Measurements from ENCODE around the gene IDH3G.

IDH3G gene

DNA sequence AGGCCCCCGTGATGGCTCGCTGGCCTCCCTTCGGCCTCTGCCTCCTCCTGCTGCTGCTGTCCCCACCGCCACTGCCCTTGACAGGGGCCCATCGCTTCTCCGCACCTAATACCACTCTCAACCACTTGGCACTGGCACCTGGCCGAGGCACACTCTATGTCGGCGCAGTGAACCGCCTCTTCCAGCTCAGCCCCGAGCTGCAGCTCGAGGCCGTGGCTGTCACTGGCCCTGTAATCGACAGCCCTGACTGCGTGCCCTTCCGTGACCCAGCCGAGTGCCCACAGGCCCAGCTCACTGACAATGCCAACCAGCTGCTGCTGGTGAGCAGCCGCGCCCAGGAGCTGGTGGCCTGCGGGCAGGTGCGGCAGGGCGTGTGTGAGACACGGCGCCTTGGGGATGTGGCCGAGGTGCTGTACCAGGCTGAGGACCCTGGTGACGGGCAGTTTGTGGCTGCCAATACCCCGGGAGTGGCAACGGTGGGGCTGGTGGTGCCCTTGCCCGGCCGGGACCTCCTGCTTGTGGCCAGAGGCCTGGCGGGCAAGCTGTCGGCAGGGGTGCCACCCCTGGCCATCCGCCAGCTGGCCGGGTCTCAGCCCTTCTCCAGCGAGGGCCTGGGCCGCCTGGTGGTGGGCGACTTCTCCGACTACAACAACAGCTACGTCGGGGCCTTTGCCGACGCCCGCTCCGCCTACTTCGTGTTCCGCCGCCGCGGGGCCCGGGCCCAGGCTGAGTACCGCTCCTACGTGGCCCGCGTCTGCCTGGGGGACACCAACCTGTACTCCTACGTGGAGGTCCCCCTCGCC lies 27.1 kb downstream of the IDH3G start:
- H3K9ac ChIP-seq, result no peak overlapping the region
- H3K4me2 ChIP-seq, result no peak overlapping the region
- no peak overlapping the region for H2AFZ ChIP-seq (ENCODE audit: low read depth)
- no peaks in the 10 kb centered on the region for H3K4me1 ChIP-seq (ENCODE audit: low read depth, poor library complexity, severe bottlenecking)
- H3K27me3 ChIP-seq (ENCODE audit: insufficient read depth, low read depth), result no peaks in the 10 kb centered on the region; the same call in 1 of the 2 replicates
- TF ChIP-seq, protein P1, sequence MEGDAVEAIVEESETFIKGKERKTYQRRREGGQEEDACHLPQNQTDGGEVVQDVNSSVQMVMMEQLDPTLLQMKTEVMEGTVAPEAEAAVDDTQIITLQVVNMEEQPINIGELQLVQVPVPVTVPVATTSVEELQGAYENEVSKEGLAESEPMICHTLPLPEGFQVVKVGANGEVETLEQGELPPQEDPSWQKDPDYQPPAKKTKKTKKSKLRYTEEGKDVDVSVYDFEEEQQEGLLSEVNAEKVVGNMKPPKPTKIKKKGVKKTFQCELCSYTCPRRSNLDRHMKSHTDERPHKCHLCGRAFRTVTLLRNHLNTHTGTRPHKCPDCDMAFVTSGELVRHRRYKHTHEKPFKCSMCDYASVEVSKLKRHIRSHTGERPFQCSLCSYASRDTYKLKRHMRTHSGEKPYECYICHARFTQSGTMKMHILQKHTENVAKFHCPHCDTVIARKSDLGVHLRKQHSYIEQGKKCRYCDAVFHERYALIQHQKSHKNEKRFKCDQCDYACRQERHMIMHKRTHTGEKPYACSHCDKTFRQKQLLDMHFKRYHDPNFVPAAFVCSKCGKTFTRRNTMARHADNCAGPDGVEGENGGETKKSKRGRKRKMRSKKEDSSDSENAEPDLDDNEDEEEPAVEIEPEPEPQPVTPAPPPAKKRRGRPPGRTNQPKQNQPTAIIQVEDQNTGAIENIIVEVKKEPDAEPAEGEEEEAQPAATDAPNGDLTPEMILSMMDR (conservative IDR thresholded peaks at IDR 0.05; ENCODE audit: low read depth, low read length), result no peak
- H4K20me1 ChIP-seq (ENCODE audit: insufficient read depth), result no peaks in the 10 kb centered on the region
- no peak overlapping the region for H3K27ac ChIP-seq
- no peak overlapping the region for H3K4me3 ChIP-seq (IDR thresholded peaks at IDR 0.05; ENCODE audit: insufficient read depth, low read depth, low read length)
- H3K36me3 ChIP-seq (ENCODE audit: insufficient read depth), result no peaks in the 10 kb centered on the region
- no peaks in the 10 kb centered on the region for H3K79me2 ChIP-seq (ENCODE audit: insufficient read depth, low read depth)

DNA sequence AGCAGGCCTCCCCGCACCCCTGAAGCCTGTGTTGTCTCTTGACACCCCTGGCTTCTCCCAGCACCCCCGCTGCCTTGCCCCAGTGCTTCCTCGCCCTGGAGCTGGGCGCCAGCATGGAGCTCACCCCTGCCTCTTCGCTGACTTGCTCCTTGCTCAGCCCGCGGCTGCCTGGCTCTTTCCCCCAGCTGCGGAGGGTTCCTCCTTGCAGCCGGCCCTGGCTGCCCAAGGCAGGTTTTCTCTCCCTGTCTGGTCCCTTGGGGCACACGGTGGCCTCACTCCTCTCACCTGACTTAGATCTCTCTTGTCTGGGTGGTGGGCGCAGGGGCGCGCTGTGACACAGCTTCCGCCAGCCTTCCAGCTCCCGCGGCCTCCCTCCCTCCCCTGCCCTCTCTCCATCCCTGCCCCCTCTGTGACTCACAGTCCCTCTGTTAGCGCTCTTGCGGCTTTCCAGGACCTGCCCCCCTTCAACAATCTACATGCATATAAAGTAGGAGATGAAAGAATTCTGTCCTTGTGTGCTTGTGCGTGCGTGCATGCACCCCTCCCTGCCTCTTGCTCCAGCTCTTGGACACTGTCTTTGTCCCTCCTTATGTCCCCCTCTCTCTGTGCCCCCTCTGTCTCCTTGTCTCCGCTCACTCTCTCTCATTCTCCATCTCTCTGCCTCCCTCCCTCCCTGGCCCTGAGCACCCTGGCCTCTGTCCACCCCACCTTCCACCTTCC lies 27.9 kb downstream of the IDH3G start:
- H4K20me1 ChIP-seq (ENCODE audit: insufficient read depth), result no peaks in the 10 kb centered on the region
- no peaks in the 10 kb centered on the region for H3K4me1 ChIP-seq (ENCODE audit: low read depth, poor library complexity, severe bottlenecking)
- H3K36me3 ChIP-seq (ENCODE audit: insufficient read depth), result no peaks in the 10 kb centered on the region
- no peak overlapping the region for H2AFZ ChIP-seq (ENCODE audit: low read depth)
- no peaks in the 10 kb centered on the region for H3K79me2 ChIP-seq (ENCODE audit: insufficient read depth, low read depth)
- no peak overlapping the region for H3K4me3 ChIP-seq (IDR thresholded peaks at IDR 0.05; ENCODE audit: insufficient read depth, low read depth, low read length)
- TF ChIP-seq, protein P1 (conservative IDR thresholded peaks at IDR 0.05; ENCODE audit: low read depth, low read length), result no peak
- H3K27ac ChIP-seq, result no peak overlapping the region
- no peak overlapping the region for H3K9ac ChIP-seq
- H3K27me3 ChIP-seq (ENCODE audit: insufficient read depth, low read depth), result no peaks in the 10 kb centered on the region; the same call in 1 of the 2 replicates
- no peak overlapping the region for H3K4me2 ChIP-seq

GRCh38 chrX:153765138-153766079 lies 28.8 kb downstream of the IDH3G start:
- no peak overlapping the region for H3K9ac ChIP-seq
- TF ChIP-seq, protein P1 (conservative IDR thresholded peaks at IDR 0.05; ENCODE audit: low read depth, low read length), result no peak
- H3K27ac ChIP-seq, result no peak overlapping the region
- H2AFZ ChIP-seq (ENCODE audit: low read depth), result no peak overlapping the region
- no peaks in the 10 kb centered on the region for H4K20me1 ChIP-seq (ENCODE audit: insufficient read depth)
- H3K36me3 ChIP-seq (ENCODE audit: insufficient read depth), result no peaks in the 10 kb centered on the region
- no peaks in the 10 kb centered on the region; the same call in 1 of the 2 replicates for H3K27me3 ChIP-seq (ENCODE audit: insufficient read depth, low read depth)
- H3K4me1 ChIP-seq (ENCODE audit: low read depth, poor library complexity, severe bottlenecking), result no peaks in the 10 kb centered on the region
- no peak overlapping the region for H3K4me2 ChIP-seq
- no peak overlapping the region for H3K4me3 ChIP-seq (IDR thresholded peaks at IDR 0.05; ENCODE audit: insufficient read depth, low read depth, low read length)
- H3K79me2 ChIP-seq (ENCODE audit: insufficient read depth, low read depth), result no peaks in the 10 kb centered on the region

- no peak overlapping the region for H3K27ac ChIP-seq
- no peak overlapping the region for H3K4me2 ChIP-seq
- H3K4me3 ChIP-seq (IDR thresholded peaks at IDR 0.05; ENCODE audit: insufficient read depth, low read depth, low read length), result no peak overlapping the region
Observed at GRCh38 chrX:153764786-153765137, 29.4 kb downstream of the IDH3G start.

More at GRCh38 chrX:153764786-153765137, 29.4 kb downstream of the IDH3G start:
- Histone ChIP-seq H4K20me1 (ENCODE audit: insufficient read depth) (no peaks in the 10 kb centered on the region), H3K9ac (no peak overlapping the region), H3K79me2 (ENCODE audit: insufficient read depth, low read depth) (no peaks in the 10 kb centered on the region), H2AFZ (ENCODE audit: low read depth) (no peak overlapping the region), H3K36me3 (ENCODE audit: insufficient read depth) (no peaks in the 10 kb centered on the region), H3K27me3 (ENCODE audit: insufficient read depth, low read depth) (no peaks in the 10 kb centered on the region), H3K4me1 (ENCODE audit: low read depth, poor library complexity, severe bottlenecking) (no peaks in the 10 kb centered on the region)
- TF ChIP-seq, protein P1 (conservative IDR thresholded peaks at IDR 0.05; ENCODE audit: low read depth, low read length), result no peak

Data from KMS-11 (cell line).